ENCODE measurements around the gene CST8.

CST8 gene

DNA sequence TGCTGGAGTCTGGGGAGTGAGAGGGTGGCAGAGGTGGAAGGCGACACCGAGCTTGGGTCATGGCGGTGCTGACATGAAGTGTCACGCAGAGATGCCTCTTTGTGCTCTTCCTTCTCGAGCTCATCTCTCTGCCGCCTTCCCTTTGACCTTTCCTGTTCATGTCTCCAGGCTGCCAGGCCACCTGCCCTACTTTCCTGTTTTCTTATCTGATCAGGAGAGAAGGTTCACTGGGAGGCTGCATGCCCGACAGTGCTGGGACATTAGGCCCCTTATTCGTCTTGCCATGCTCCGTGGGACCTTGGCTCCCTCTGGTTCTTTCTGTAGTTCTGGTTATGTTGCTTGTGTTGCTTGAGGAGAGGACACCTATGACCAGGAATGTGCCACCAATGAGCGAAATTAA is 33.2 kb downstream of the CST8 start:
- DNase-seq (ENCODE audit: low spot score) = no peak

DNA sequence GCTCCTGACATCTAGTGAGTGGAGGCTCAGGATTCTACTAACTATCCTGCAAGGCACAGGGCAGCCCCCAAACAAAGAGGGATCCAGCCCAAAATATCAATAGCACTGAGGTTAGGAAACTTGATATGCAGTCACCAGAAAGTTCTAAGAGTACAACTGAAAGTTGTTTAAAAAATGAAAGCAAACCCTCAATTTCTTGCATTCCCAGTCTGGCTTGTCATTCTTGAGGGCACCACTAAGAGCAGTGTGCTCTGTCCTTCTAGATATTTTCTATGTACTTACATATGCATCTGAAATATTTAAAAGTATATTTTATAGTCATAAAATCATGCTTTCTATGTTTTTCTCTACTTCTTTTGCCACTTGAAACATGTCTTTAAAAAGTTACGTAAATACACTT is 35.9 kb downstream of the CST8 start:
- DNase-seq (ENCODE audit: low spot score) = no peak

DNA sequence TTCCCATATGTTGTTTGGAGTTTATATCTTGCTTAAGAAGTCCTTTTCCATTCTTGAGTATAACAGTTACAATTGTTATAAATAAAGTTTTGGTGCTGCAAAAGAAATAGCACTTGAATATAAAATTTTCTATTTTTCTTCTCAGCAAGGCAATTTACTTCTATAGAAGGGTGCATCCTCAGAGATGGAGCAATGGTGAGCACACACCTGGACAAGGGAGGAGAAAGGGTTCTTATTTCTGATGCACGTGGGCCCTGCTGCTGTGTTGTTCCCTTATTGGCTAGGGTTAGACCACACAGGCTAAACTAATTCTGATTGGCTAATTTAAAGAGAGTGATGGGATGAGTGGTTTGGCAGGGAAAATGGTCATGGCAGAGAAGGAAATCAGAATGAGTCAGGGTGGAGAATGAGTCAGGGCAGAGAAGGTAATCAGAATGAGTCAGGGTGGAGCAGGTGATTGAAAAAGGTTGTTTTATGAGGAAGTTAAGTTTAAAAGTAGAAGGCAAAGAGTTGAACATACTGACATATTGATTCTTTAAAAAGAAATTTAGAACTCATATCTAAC is 38.0 kb downstream of the CST8 start:
- DNase-seq (ENCODE audit: low spot score) = no peak

DNA sequence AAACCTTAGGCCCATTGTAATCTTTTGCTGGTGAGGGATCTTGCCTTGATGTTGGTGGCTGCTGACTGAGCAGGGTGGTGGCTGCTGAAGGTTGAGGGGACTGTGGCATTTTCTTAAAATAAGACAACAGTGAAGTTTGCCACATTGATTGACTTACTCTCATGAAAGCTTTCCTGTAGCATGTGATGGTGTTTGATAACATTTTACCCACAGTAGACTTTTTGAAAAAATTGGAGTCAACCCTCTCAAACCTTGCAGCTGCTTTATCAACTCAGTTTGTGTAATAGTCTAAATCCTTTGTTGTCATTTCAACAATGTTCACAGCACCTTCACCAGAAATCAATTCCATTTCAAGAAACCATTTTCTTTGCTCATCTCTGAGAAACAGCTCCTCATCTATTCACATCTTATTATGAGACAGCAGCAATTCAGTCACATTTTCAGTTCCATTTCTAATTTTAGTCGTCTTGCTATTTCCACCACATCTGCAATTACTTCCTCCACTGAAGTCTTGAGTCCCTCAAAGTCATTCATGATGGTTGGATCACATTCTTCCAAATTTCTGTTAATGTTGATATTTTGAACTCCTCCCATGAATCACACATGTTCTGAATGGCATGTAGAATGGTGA is 40.1 kb downstream of the CST8 start:
- DNase-seq (ENCODE audit: low spot score) = no peak

DNA sequence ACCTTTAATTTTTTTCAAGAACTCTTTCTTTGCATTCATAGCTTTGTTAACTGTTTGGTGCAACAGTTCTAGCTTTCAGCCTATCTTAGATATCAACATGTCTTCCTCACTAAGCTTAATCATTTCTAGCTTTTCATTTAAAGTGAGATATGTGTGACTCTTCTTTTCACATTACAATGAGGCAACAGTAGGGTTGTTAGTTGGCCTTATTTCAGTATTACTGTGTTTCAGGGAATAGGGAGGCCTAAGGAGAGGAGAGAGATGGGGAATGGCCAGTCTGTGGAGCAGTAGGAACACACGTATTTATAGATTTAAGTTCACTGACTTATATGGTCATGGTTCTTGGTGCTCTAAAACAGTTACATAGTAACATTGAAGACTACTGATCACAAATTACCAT is 41.6 kb downstream of the CST8 start:
- no peak for DNase-seq (ENCODE audit: low spot score)

DNA sequence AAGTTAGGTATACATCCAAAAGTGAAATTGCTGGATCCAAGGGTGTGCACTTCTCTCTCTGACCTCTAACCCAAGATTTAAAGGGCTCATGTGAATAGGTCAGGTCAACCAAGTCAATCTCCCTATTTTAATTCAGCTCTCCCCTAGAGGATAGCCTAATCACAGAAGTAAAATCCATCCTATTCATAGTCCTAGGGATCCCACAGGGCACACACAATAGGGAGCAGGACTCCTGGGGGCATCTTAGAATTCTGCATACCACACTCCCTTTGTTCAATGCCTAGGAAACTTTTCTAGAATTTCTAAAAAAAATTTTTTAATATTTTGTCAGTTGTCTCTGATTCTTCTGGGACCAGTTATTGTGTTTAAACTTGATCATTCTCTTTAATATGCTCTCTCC is 42.2 kb downstream of the CST8 start:
- DNase-seq (ENCODE audit: low spot score) = no peak

DNA sequence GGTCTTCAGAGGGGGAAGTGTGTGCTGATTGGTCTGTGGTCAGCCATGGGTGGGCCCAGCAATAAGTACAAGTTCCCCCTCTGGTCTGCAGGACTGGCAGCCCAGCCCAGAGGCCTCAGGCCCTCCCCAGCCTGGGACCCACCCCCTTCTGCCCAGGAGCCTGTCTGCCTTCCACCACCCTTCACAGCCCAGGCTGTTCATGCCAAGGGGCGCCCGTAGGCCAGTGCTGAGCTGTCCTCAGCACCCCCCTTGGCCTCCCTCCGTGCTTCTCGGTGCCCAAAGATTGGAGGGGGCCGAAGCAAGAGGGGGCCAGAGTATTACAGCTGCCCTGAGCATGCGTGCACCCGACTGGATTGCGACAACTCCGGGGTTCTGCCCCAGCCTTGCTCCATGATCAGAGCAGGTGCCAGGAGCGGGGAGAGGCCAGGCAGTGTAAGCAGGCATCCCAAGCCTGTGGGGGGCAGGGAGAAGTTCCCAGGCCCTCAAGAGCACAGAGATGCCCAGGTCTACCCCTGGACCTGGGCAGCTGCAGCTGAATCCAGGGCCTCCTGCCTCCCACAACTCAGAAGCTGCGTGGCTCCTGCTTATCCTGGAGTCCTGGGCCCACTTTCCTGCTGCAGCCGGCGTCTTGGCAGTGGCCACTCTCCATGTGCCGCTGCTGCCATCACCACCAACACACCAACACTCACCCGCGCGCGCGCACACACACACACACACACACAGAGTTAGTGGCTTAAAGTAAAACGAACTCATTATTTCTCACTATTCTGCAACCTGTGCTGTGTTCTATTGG is 44.1 kb downstream of the CST8 start:
- no peak for DNase-seq (ENCODE audit: low spot score)

DNA sequence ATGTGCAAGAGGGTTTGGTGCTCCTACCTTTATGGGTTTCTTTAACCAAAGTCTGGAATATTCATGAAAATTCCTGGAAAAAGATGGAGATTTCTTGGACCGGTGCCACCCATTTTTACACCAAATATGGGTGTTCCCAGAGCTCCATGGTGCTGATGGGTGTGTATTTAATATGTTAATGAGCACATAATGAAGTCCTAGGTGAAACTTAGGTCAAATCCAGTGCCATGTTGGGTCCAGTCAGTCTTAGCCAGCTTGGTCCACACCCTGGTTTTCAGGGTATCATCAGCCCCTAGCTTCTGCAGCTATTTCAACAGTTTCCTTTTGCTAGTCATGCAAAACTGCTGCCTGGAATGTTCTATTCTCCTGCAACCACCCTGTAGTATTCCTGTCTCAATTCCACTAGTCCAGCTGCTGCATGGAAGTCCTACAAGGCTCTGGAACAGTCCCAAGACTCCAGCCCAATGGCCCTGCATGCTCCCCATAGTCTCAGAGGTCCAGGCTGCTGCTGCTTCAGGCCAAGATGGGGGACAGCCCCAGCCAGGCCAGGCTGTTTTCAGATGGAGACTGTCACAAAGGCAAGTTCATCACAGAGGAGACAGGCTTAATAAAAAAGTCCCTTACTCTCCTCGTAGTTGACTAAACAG is 45.5 kb downstream of the CST8 start:
- no peak for DNase-seq (ENCODE audit: low spot score)

DNA sequence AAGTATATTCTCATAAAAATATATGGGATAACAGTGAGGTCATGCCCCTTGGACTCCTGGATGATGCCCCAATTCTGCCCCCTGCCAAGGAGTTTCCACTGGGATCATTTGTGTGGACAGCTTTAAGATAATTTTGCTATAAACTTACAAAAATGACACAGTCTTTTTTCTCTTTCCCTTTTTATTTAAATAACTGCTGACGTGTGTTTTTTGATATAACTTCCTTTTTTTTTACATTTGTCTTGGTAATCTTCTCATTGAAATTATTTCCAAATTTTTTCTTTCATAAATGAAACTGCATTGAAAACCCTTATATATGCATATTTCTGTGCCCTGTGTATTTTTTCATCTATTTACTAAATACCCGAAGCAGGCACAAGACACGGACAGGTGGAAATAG is 46.1 kb downstream of the CST8 start:
- DNase-seq (ENCODE audit: low spot score) = no peak

DNA sequence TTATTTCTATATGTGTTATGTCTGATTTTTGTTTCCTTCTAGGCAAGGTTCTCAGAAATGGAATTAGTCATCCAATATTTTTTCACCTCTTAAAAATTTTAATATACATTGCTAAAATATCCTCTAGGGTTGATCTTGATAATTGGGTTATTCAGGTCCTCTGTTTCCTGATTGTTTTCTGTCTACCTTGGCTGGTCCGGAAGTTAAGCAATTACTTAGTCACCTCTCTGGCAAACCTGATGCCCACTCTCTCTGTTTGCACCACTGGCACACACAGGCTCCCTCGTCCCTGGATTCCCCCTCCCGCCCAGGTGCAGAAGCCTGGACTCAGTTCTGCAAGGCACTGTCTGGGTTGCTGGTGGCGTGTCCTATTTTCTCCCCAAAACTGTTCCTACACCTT is 49.7 kb downstream of the CST8 start:
- peak; percentile 23 for DNase-seq (ENCODE audit: low spot score)

DNA sequence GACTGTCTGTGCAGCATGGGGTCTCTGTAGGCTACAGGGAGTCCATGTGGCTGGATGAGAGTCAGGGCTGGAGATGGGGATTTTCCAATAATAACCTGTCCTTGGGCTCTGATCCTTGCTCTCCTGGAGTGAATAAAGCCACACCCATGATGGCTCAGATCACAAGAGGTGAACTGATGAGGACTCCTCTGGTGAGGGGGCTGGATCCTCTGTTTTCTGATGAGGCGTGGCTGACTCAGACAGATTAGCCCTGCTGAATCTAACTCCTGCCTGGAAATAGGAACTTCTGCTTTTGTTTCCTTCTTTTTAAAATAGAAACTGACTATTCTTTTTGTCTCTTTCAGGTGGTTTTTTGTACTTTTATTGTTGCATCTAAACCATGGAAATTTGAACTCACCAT is 50.4 kb downstream of the CST8 start:
- peak; percentile 63 for DNase-seq (ENCODE audit: low spot score)

DNA sequence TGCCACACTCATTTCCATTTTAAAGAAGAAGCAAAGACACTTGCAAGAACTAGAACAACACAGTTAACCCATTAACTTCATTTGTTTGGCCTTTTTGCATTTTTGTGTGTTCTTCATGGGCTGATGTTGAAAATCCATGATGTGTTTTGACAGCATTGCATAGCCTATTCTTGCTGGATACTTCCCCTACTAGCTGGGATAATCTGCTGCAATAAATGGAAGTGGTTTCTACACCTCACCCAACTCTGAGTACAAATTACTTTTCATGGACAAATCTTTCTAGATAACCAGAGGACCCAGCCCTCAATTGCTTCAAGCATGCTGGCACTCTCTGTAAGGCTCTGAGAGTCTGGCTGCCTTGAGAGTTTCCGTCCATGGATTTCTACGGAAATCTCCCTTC is 50.9 kb downstream of the CST8 start:
- DNase-seq (ENCODE audit: low spot score) = no peak

DNA sequence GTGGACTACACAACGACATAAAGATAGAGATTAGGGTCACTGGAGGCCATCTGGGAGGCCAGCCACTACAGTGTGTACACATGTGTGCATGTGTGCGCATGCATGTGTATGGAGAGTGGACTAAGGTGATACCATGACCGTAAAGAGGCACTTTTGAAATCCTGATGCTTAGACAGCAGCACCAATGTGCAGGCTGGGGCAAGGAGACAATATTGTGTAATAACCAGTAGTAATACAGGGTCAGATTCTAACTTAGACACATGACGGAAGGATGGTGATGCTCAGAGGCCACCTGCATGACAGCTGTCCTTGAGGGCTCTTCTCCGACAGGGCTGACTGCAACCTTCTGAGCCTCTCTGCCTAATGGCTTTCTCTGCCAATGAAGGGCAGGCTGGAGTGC is 51.9 kb downstream of the CST8 start:
- no peak for DNase-seq (ENCODE audit: low spot score)

DNA sequence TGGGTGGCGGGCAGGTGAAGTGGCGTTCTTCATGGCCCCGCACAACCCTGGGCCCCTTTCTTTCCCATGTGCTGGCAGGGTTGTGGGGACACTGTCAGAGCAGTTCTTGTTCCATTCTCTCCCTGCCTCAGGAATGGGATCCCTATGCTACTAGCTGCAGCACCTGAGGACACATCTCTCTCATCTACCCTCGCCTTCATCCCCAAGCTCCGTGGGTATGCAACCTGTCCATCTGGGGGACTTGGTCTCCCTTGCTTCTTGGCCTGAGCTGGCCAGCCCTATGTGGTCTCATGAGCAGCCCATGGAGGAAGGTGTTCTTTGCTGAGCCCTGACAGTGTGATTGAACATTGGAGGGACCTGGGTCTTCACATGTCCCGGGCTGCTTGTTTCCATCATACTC is 53.2 kb downstream of the CST8 start:
- no peak for DNase-seq (ENCODE audit: low spot score)

Measured in SW480 (cell line).